Activated CD8-positive, alpha-beta T cell treated with anti-CD3 and anti-CD28 coated beads for 36 hours (primary cell): Measurements from ENCODE around the gene SUMF2. TPM values are rescaled to one million over a fixed set of nuclear protein-coding genes. Genes with fewer than 3 reads are reported as not detected.
A peak's percentile ranks its signal among the peaks of the same experiment; 100 is the strongest.
"Not testable (repeated sequence)": the region's sequence is repeated elsewhere in the genome, so short reads cannot be mapped to it uniquely, and the experiment has no call there.

Source experiments
- ATAC-seq: fragments of 200-7000 bp; cut with Tn5 transposase; one replicate; pipeline ENCODE4 v1.10.0; 2021; ENCODE audit warnings: mild to moderate bottlenecking, moderate library complexity
- CTCF ChIA-PET: fragments of 350-600 bp; sonication (Branson Sonifier 250); formaldehyde crosslinking; loops from one replicate; lab custom pipeline; 2021; ENCODE audit warnings: antibody characterized with exemption; lab: Charles Lee
- POLR2A ChIA-PET: fragments of 350-600 bp; sonication (Branson Sonifier 250); formaldehyde crosslinking; loops from one replicate; lab custom pipeline; 2021; ENCODE audit warnings: antibody characterized with exemption; lab: Charles Lee
- DNase-seq: peaks from one replicate; pipeline ENCODE4 v3.0.0-alpha.2; 2020
- H3K27ac Mint-ChIP-seq: one replicate; pipeline ENCODE4 v1.8.0; 2021; ENCODE audit warnings: mild to moderate bottlenecking, mixed read lengths
- H3K27me3 Mint-ChIP-seq: one replicate; pipeline ENCODE4 v1.8.0; 2021; ENCODE audit warnings: mixed read lengths
- H3K36me3 Mint-ChIP-seq: one replicate; pipeline ENCODE4 v1.8.0; 2021; ENCODE audit warnings: low read depth, mixed read lengths
- H3K4me1 Mint-ChIP-seq: one replicate; pipeline ENCODE4 v1.8.0; 2021; ENCODE audit warnings: low read depth, mixed read lengths
- H3K4me3 Mint-ChIP-seq: one replicate; pipeline ENCODE4 v1.8.0; 2021; ENCODE audit warnings: mild to moderate bottlenecking, moderate library complexity, mixed read lengths
- H3K9me3 Mint-ChIP-seq: one replicate; pipeline ENCODE4 v1.8.0; 2021; ENCODE audit warnings: mixed read lengths
- CTCF ChIP-seq: fragments of 200-600 bp; IDR thresholded peaks from one replicate; pipeline ENCODE4 v1.8.0; 2022; ENCODE audit warnings: antibody characterized with exemption, mild to moderate bottlenecking
- intact Hi-C: fragments of 100-400 bp; cut with micrococcal nuclease; formaldehyde crosslinking; loops from one replicate; pipeline ENCODE4 v1.10.0; 2022
- total RNA-seq, 2 experiments: library from RNA; stranded (reverse); gene quantifications; one replicate each; pipeline ENCODE4 v1.2.3, GENCODE V29; 2021

Gene SUMF2
- total RNA-seq, 2 experiments from 2014 or later = 140 to 141 TPM

GRCh38 chr7:56097700-56098099, 33.6 kb downstream of the SUMF2 start:
- Mint-ChIP-seq H3K27me3 (no peaks in the 10 kb centered on the region), H3K27ac (no peak overlapping the region), H3K4me3 (no peak overlapping the region), H3K9me3 (no peaks in the 10 kb centered on the region), H3K4me1 (peaks cover 5% of the 10 kb centered on the region), H3K36me3 (peaks cover 25% of the 10 kb centered on the region)
- CTCF ChIA-PET = interaction anchor here (1.9 kb wide), 1 partner anchor 23 kb away, joined by 6 read pairs; no protein-coding TSS in a partner anchor
- DNase-seq (no peak), ATAC-seq (no peak)
- POLR2A ChIA-PET = no interaction called here
- intact Hi-C loops = no loop called here
- no peak for TF ChIP-seq CTCF

DNA sequence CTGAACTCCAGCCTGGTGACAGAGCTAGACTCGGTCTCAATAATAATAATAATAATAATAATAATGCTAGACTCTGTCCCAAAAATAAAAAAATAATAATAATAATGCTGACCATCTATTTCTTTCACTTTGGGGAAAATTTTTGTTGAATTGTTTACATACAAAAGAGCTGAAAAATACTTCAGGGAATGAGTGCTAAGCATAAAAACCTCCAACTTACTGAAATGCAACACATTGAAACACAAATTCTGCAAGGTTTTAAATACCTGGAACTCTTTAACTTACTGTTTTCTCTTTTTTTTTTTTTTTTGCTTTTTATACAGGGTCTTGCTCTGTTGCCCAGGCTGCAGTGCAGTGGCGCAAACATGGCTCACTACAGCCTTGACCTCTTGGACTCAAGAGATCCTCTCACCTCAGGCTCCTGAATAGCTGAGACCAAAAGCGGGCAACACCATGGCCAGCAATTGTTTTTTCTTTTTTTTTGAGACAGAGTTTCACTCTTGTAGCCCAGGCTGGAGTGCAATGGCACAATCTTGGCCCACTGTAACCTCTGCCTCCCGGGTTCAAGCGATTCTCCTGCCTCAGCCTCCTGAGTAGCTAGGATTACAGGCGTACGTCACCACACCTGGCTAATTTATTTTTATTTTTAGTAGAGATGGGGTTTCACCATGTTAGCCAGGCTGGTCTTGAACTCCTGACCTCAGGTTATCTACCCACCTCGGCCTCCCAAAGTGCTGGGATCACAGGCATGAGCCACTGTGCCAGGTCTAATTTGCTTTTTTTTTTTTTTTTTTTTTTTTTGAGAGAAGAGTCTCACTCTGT, 34.3 kb downstream of the SUMF2 start:
- CTCF ChIA-PET = interaction anchor here (1.9 kb wide), 1 partner anchor 24 kb away, joined by 6 read pairs; no protein-coding TSS in a partner anchor
- POLR2A ChIA-PET = interaction anchor here (0.6 kb wide), 2 partner anchors 565 to 832 kb away, joined by 3 to 4 read pairs; no protein-coding TSS in a partner anchor

DNA sequence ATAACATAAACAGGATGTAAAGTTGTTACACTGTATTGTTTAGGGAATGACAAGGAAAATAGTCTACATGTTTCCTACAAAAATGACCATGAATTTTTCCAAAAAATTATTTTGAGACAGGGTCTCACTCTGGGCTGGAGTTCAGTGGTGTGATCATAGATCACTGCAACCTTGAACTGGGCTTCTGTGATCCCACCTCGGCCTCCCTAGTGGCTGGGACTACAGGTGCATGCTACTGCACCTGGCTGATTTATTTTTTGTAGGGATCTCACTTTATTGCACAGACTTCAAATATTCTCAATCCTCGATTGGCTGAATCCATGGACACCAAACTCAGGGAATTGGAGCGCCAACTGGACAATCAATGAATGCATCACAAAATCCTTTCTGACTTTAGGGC, 35.6 kb downstream of the SUMF2 start:
- peaks cover 39% of the 10 kb centered on the region for H3K36me3 Mint-ChIP-seq
- ChIA-PET CTCF (interaction anchor here (1.9 kb wide), 1 partner anchor 25 kb away, joined by 6 read pairs; no protein-coding TSS in a partner anchor), POLR2A (no interaction called here)
- no peak overlapping the region for H3K4me3 Mint-ChIP-seq
- ATAC-seq (peak; percentile 31), DNase-seq (peak; percentile 12)
- H3K27ac Mint-ChIP-seq = no peak overlapping the region
- H3K4me1 Mint-ChIP-seq = peaks cover 15% of the 10 kb centered on the region
- TF ChIP-seq CTCF = no peak
- no peaks in the 10 kb centered on the region for H3K9me3 Mint-ChIP-seq
- H3K27me3 Mint-ChIP-seq = no peaks in the 10 kb centered on the region
- intact Hi-C loops = no loop called here

More for the DNA sequence above, 34.3 kb downstream of the SUMF2 start:
- intact Hi-C loops, ATAC-seq, H3K9me3 Mint-ChIP-seq, H3K4me1 Mint-ChIP-seq, DNase-seq, H3K27ac Mint-ChIP-seq, H3K4me3 Mint-ChIP-seq, H3K27me3 Mint-ChIP-seq: not testable (repeated sequence)
- peaks cover 28% of the 10 kb centered on the region for H3K36me3 Mint-ChIP-seq

DNA sequence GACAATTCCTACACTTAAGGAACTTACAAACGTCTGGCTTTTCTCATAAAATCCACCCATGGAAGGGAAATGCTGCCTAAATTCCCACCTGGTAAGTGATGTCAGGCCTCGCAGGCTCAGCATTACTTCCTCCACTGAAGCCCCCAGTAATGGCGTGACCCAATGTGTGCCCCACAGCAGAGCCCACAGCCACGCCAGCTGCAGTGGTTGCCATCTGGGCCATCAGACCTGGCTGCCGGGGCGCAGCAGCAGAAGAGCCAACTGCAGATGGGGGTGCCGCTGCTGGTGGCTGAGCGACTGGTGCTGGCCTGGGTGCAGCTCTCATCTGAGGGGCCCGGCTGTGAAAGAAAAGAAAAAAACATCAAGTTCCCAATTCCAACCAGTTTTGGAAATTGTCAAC, 40.1 kb downstream of the SUMF2 start:
- Mint-ChIP-seq H3K4me3 (peak overlapping the region; percentile 100), H3K36me3 (peaks cover 53% of the 10 kb centered on the region), H3K4me1 (peaks cover 29% of the 10 kb centered on the region)
- H3K27me3 Mint-ChIP-seq, ATAC-seq, intact Hi-C loops, DNase-seq, H3K9me3 Mint-ChIP-seq, H3K27ac Mint-ChIP-seq: not testable (repeated sequence)
- CTCF ChIA-PET = interaction anchor here (0.7 kb wide), 1 partner anchor 30 kb away, joined by 3 read pairs; no protein-coding TSS in a partner anchor
- POLR2A ChIA-PET = interaction anchor here (0.7 to 1.8 kb wide), 3 partner anchors 12 to 768 kb away, joined by 3 to 5 read pairs (median 3); no protein-coding TSS in a partner anchor

- Mint-ChIP-seq H3K36me3 (peaks cover 50% of the 10 kb centered on the region), H3K27ac (peak overlapping the region; percentile 99), H3K4me3 (peak overlapping the region; percentile 100), H3K27me3 (no peaks in the 10 kb centered on the region), H3K9me3 (peaks cover 5% of the 10 kb centered on the region), H3K4me1 (peaks cover 31% of the 10 kb centered on the region)
- ChIA-PET POLR2A (interaction anchor here (0.6 to 1.0 kb wide), 3 partner anchors 17 to 740 kb away, joined by 3 read pairs; no protein-coding TSS in a partner anchor), CTCF (interaction anchor here (1.0 to 1.8 kb wide), 2 partner anchors 16 to 31 kb away, joined by 3 to 11 read pairs; no protein-coding TSS in a partner anchor)
- no peak for TF ChIP-seq CTCF
- DNase-seq (peak; percentile 51), ATAC-seq (peak; percentile 17)
- intact Hi-C loops = loop anchor here (5.0 kb wide), 1 partner anchor 53 kb away; the partner anchor contains the start of genes CCT6A and PSPH
Measured at GRCh38 chr7:56105508-56105907, 41.4 kb downstream of the SUMF2 start.
